NCI-H1092 treated with DMSO at 0.1 percent for 48 hours (cell line): ENCODE measurements around the gene LMBR1L.
"Not testable (repeated sequence)": the region's sequence is repeated elsewhere in the genome, so short reads cannot be mapped to it uniquely, and the experiment has no call there.

Source experiments
- DNase-seq: peaks from one replicate; lab custom pipeline; 2025; lab: John Stamatoyannopoulos, UW

The LMBR1L gene

GRCh38 chr12:49088150-49088931, 22.3 kb downstream of the LMBR1L start:
- peak; percentile 85 for DNase-seq

- no peak for DNase-seq
Observed at GRCh38 chr12:49086116-49086515, 24.5 kb downstream of the LMBR1L start.

- DNase-seq: no peak
Observed at GRCh38 chr12:49084438-49084837, 26.2 kb downstream of the LMBR1L start.

GRCh38 chr12:49079793-49080192, 30.9 kb downstream of the LMBR1L start:
- no peak for DNase-seq

- DNase-seq: no peak
Observed at GRCh38 chr12:49070971-49071370, 39.7 kb downstream of the LMBR1L start.

GRCh38 chr12:49069507-49070346, 40.9 kb downstream of the LMBR1L start, which contains the start of gene RHEBL1:
TSS of gene RHEBL1 (minus strand) at chr12:49069979. CDS start at chr12:49069785, 194 bp downstream.
- peak; percentile 92 for DNase-seq

GRCh38 chr12:49068879-49069506, 41.7 kb downstream of the LMBR1L start:
- DNase-seq: no peak

- no peak for DNase-seq
Observed at GRCh38 chr12:49066120-49066519, 44.5 kb downstream of the LMBR1L start.

GRCh38 chr12:49064767-49065152, 45.9 kb downstream of the LMBR1L start:
- no peak for DNase-seq

- DNase-seq: not testable (repeated sequence)
Observed at GRCh38 chr12:49061916-49062315, 48.7 kb downstream of the LMBR1L start.

GRCh38 chr12:49061157-49061650, 49.4 kb downstream of the LMBR1L start:
- DNase-seq: no peak

- peak; percentile 84 for DNase-seq
Observed at GRCh38 chr12:49060237-49061156, 50.1 kb downstream of the LMBR1L start, which contains the start of gene KMT2D. TSS of gene KMT2D (minus strand) at chr12:49060794. CDS start at chr12:49055324, 5,470 bp downstream.

- no peak for DNase-seq
Observed at GRCh38 chr12:49059299-49060171, 51.1 kb downstream of the LMBR1L start.

GRCh38 chr12:49059045-49059298, 51.7 kb downstream of the LMBR1L start:
- DNase-seq: no peak

GRCh38 chr12:49058366-49059044, 52.1 kb downstream of the LMBR1L start:
- no peak for DNase-seq

- no peak for DNase-seq
Observed at GRCh38 chr12:49057888-49058287, 52.8 kb downstream of the LMBR1L start.

GRCh38 chr12:49055978-49056754, 54.5 kb downstream of the LMBR1L start:
- DNase-seq: no peak

GRCh38 chr12:49055092-49055491, 55.6 kb downstream of the LMBR1L start:
- no peak for DNase-seq

GRCh38 chr12:49054524-49054923, 56.1 kb downstream of the LMBR1L start:
- DNase-seq: no peak
